DOHH2 (cell line): Measurements from ENCODE around the gene EHD2.

Source experiments
- EZH2phosphoT487 ChIP-seq: fragments of 200-600 bp; sonication (generic); IDR thresholded peaks from 2 replicates; pipeline ENCODE4 v1.6.1; 2017; ENCODE audit warnings: borderline replicate concordance, mild to moderate bottlenecking, antibody characterized with exemption, low read length, moderate library complexity, mixed read lengths
- TF ChIP-seq, protein P1 (sequence below): fragments of 200-600 bp; sonication (generic); IDR thresholded peaks from one replicate; pipeline ENCODE4 v1.5.1; 2014; ENCODE audit warnings: antibody characterized with exemption, mild to moderate bottlenecking, low read depth, low read length; ENCODE audit not compliant: poor library complexity, severe bottlenecking

DNA sequence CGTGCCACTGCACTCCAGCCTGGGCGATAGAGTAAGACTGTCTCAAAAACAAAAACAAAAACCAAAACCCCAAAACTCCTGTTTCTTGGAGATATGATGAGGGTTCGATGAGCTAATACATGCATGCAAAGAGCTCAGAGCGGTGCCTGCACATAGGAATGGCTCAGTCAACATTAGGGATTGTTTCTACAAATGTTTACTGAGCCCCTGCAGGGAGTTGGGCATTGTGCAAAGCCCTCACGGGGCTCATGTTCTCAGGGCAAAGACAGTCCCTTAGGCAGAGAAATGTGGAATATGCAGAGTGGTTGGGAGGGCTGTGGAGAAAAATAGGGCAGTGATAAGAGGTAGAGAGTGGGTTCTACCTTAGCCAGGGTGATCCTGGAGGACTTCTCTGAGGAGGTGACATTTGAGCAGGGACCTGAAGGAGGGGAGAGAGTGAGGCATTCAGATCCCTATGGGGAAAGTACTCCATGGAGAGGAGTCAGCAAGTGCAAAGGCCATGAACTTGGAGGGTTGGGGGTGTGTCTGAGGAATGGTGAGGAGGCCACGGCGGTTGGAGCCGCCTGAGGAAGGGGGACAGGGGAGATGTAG, 1.5 kb upstream of the EHD2 start:
- TF ChIP-seq, protein P1, sequence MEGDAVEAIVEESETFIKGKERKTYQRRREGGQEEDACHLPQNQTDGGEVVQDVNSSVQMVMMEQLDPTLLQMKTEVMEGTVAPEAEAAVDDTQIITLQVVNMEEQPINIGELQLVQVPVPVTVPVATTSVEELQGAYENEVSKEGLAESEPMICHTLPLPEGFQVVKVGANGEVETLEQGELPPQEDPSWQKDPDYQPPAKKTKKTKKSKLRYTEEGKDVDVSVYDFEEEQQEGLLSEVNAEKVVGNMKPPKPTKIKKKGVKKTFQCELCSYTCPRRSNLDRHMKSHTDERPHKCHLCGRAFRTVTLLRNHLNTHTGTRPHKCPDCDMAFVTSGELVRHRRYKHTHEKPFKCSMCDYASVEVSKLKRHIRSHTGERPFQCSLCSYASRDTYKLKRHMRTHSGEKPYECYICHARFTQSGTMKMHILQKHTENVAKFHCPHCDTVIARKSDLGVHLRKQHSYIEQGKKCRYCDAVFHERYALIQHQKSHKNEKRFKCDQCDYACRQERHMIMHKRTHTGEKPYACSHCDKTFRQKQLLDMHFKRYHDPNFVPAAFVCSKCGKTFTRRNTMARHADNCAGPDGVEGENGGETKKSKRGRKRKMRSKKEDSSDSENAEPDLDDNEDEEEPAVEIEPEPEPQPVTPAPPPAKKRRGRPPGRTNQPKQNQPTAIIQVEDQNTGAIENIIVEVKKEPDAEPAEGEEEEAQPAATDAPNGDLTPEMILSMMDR: no peak
- TF ChIP-seq EZH2phosphoT487: no peak
